Liver (tissue), 2 donors: ENCODE results near the gene RUNDC3A.

Experiments used
- YY1 ChIP-seq: IDR thresholded peaks from 2 replicates; pipeline ENCODE4 v1.6.1; 2016; ENCODE audit warnings: antibody characterized with exemption, mild to moderate bottlenecking
- TF ChIP-seq, protein P1 (sequence below): fragments of 150-350 bp; IDR thresholded peaks from 2 replicates; pipeline ENCODE4 v1.5.1; 2017; ENCODE audit warnings: improper control_type of control experiment, low read depth, low read length; ENCODE audit not compliant: missing input control
- TF ChIP-seq, protein P2 (sequence below): IDR thresholded peaks from 2 replicates; pipeline ENCODE4 v1.6.1; 2016; ENCODE audit warnings: antibody characterized with exemption, mild to moderate bottlenecking
- donor health status: healthy.

GRCh38 chr17:44350733-44351226 lies 42.4 kb downstream of the RUNDC3A start:
- TF ChIP-seq, protein P1, sequence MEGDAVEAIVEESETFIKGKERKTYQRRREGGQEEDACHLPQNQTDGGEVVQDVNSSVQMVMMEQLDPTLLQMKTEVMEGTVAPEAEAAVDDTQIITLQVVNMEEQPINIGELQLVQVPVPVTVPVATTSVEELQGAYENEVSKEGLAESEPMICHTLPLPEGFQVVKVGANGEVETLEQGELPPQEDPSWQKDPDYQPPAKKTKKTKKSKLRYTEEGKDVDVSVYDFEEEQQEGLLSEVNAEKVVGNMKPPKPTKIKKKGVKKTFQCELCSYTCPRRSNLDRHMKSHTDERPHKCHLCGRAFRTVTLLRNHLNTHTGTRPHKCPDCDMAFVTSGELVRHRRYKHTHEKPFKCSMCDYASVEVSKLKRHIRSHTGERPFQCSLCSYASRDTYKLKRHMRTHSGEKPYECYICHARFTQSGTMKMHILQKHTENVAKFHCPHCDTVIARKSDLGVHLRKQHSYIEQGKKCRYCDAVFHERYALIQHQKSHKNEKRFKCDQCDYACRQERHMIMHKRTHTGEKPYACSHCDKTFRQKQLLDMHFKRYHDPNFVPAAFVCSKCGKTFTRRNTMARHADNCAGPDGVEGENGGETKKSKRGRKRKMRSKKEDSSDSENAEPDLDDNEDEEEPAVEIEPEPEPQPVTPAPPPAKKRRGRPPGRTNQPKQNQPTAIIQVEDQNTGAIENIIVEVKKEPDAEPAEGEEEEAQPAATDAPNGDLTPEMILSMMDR: peak; percentile 81
- TF ChIP-seq, protein P2, sequence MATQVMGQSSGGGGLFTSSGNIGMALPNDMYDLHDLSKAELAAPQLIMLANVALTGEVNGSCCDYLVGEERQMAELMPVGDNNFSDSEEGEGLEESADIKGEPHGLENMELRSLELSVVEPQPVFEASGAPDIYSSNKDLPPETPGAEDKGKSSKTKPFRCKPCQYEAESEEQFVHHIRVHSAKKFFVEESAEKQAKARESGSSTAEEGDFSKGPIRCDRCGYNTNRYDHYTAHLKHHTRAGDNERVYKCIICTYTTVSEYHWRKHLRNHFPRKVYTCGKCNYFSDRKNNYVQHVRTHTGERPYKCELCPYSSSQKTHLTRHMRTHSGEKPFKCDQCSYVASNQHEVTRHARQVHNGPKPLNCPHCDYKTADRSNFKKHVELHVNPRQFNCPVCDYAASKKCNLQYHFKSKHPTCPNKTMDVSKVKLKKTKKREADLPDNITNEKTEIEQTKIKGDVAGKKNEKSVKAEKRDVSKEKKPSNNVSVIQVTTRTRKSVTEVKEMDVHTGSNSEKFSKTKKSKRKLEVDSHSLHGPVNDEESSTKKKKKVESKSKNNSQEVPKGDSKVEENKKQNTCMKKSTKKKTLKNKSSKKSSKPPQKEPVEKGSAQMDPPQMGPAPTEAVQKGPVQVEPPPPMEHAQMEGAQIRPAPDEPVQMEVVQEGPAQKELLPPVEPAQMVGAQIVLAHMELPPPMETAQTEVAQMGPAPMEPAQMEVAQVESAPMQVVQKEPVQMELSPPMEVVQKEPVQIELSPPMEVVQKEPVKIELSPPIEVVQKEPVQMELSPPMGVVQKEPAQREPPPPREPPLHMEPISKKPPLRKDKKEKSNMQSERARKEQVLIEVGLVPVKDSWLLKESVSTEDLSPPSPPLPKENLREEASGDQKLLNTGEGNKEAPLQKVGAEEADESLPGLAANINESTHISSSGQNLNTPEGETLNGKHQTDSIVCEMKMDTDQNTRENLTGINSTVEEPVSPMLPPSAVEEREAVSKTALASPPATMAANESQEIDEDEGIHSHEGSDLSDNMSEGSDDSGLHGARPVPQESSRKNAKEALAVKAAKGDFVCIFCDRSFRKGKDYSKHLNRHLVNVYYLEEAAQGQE: no peak
- no peak for TF ChIP-seq YY1
